Osteoblast (primary cell): ENCODE data around the gene SHISAL2B. TPM values are rescaled to one million over a fixed set of nuclear protein-coding genes. Genes with fewer than 3 reads are reported as not detected.
A peak's percentile ranks its signal among the peaks of the same experiment; 100 is the strongest.
"Not testable (repeated sequence)": the region's sequence is repeated elsewhere in the genome, so short reads cannot be mapped to it uniquely, and the experiment has no call there.

ENCODE experiments used
- DNase-seq: peaks from one replicate; pipeline ENCODE4 v3.0.0; 2011; ENCODE audit warnings: low spot score, mixed read lengths; ENCODE audit not compliant: insufficient read length; ENCODE audit errors: missing footprints
- H2AFZ ChIP-seq: 2 replicates; pipeline ENCODE4 v1.6.0; 2011; ENCODE audit warnings: mild to moderate bottlenecking, low read length
- H3K27ac ChIP-seq: 2 replicates; pipeline ENCODE4 v1.5.1; 2011; ENCODE audit warnings: mild to moderate bottlenecking, low read depth, low read length, moderate library complexity
- H3K27me3 ChIP-seq: 2 replicates; pipeline ENCODE4 v1.6.0; 2012; ENCODE audit warnings: mild to moderate bottlenecking, control low read depth, inconsistent platforms, low read length, moderate library complexity; ENCODE audit not compliant: insufficient read depth
- H3K36me3 ChIP-seq: 2 replicates; pipeline ENCODE4 v1.5.1; 2011; ENCODE audit warnings: mild to moderate bottlenecking, low read length, control low read depth, moderate library complexity; ENCODE audit not compliant: insufficient read depth
- H3K4me1 ChIP-seq: 2 replicates; pipeline ENCODE4 v1.5.1; 2011; ENCODE audit warnings: mild to moderate bottlenecking, low read length, control low read depth, moderate library complexity; ENCODE audit not compliant: insufficient read depth
- H3K4me2 ChIP-seq: 2 replicates; pipeline ENCODE4 v1.6.0; 2011; ENCODE audit warnings: mild to moderate bottlenecking, low read length; ENCODE audit not compliant: insufficient read depth
- H3K4me3 ChIP-seq: fragments of 200-600 bp; sonication (generic); 3 replicates; pipeline ENCODE4 v1.5.1; 2012; ENCODE audit warnings: mild to moderate bottlenecking, low read length, inconsistent platforms; ENCODE audit not compliant: insufficient read depth
- H3K79me2 ChIP-seq: 2 replicates; pipeline ENCODE4 v1.6.0; 2012; ENCODE audit warnings: mild to moderate bottlenecking, low read length, control low read depth, inconsistent platforms; ENCODE audit not compliant: insufficient read depth
- H3K9me3 ChIP-seq: 2 replicates; pipeline ENCODE4 v1.5.1; 2011; ENCODE audit warnings: low read depth, low read length, control low read depth
- H4K20me1 ChIP-seq: 2 replicates; pipeline ENCODE4 v1.6.0; 2012; ENCODE audit warnings: mild to moderate bottlenecking, low read length, control low read depth; ENCODE audit not compliant: insufficient read depth
- CTCF ChIP-seq: IDR thresholded peaks from 2 replicates; pipeline ENCODE4 v1.5.1; 2011; ENCODE audit warnings: mild to moderate bottlenecking, low read depth, low read length, moderate library complexity; ENCODE audit errors: extremely low read depth
- total RNA-seq: library from RNA; depleted of rRNA; stranded (reverse); fragments of >200 nt; gene quantifications from 2 replicates; pipeline ENCODE4 v1.2.3, GENCODE V29; 2012

Gene SHISAL2B
- total RNA-seq, 1 donor = not detected

GRCh38 chr5:64691291-64691690 is 988 bp downstream of the SHISAL2B start:
- H4K20me1 ChIP-seq = no peaks in the 10 kb centered on the region
- H3K4me1 ChIP-seq = peaks cover 7% of the 10 kb centered on the region
- peak overlapping the region; percentile 74 for H3K4me2 ChIP-seq
- H3K36me3 ChIP-seq = no peaks in the 10 kb centered on the region
- no peak for DNase-seq
- H3K27me3 ChIP-seq = peaks cover 52% of the 10 kb centered on the region
- no peak overlapping the region for H3K4me3 ChIP-seq
- H3K9me3 ChIP-seq = no peaks in the 10 kb centered on the region
- TF ChIP-seq CTCF = no peak
- H3K79me2 ChIP-seq = no peaks in the 10 kb centered on the region
- no peak overlapping the region for H2AFZ ChIP-seq
- no peak overlapping the region for H3K27ac ChIP-seq

GRCh38 chr5:64693636-64694035 is 3.3 kb downstream of the SHISAL2B start:
- Histone ChIP-seq H2AFZ (no peak overlapping the region), H3K27me3 (peaks cover 47% of the 10 kb centered on the region), H4K20me1 (no peaks in the 10 kb centered on the region), H3K79me2 (no peaks in the 10 kb centered on the region), H3K4me3 (no peak overlapping the region), H3K9me3 (no peaks in the 10 kb centered on the region), H3K4me2 (no peak overlapping the region), H3K27ac (no peak overlapping the region), H3K4me1 (peaks cover 7% of the 10 kb centered on the region), H3K36me3 (no peaks in the 10 kb centered on the region)
- no peak for TF ChIP-seq CTCF
- DNase-seq = no peak

- not testable (repeated sequence) for H3K36me3 ChIP-seq, H3K9me3 ChIP-seq, H2AFZ ChIP-seq, DNase-seq, H3K4me3 ChIP-seq, H3K79me2 ChIP-seq, H4K20me1 ChIP-seq, H3K27ac ChIP-seq, H3K4me1 ChIP-seq, H3K4me2 ChIP-seq
- H3K27me3 ChIP-seq = peaks cover 19% of the 10 kb centered on the region
Observed at GRCh38 chr5:64696414-64696813, 6.1 kb downstream of the SHISAL2B start.

GRCh38 chr5:64700765-64701164 is 10.5 kb downstream of the SHISAL2B start:
- no peak for TF ChIP-seq CTCF
- Histone ChIP-seq H3K4me2 (no peak overlapping the region), H3K79me2 (no peaks in the 10 kb centered on the region), H4K20me1 (no peaks in the 10 kb centered on the region), H3K4me3 (no peak overlapping the region), H3K36me3 (no peaks in the 10 kb centered on the region), H2AFZ (no peak overlapping the region), H3K27ac (no peak overlapping the region), H3K9me3 (no peaks in the 10 kb centered on the region), H3K4me1 (no peaks in the 10 kb centered on the region), H3K27me3 (peaks cover 11% of the 10 kb centered on the region)
- no peak for DNase-seq

GRCh38 chr5:64706074-64706473 is 15.8 kb downstream of the SHISAL2B start:
- not testable (repeated sequence) for H2AFZ ChIP-seq, H3K36me3 ChIP-seq, H3K4me2 ChIP-seq, H3K27me3 ChIP-seq, H3K4me1 ChIP-seq, H3K9me3 ChIP-seq, H4K20me1 ChIP-seq, DNase-seq, H3K4me3 ChIP-seq, H3K27ac ChIP-seq, H3K79me2 ChIP-seq
